Loucy (cell line): ENCODE data around the gene CRHR2.

Source experiments
- EZH2phosphoT487 ChIP-seq: fragments of 200-600 bp; IDR thresholded peaks from 2 replicates; pipeline ENCODE4 v1.6.1; 2018; ENCODE audit warnings: antibody characterized with exemption, mild to moderate bottlenecking, moderate library complexity, borderline replicate concordance
- TF ChIP-seq, protein P1 (sequence below): fragments of 200-600 bp; sonication (generic); conservative IDR thresholded peaks from 2 replicates; pipeline ENCODE4 v1.5.1; 2014; ENCODE audit warnings: mild to moderate bottlenecking, antibody characterized with exemption, low read length

DNA sequence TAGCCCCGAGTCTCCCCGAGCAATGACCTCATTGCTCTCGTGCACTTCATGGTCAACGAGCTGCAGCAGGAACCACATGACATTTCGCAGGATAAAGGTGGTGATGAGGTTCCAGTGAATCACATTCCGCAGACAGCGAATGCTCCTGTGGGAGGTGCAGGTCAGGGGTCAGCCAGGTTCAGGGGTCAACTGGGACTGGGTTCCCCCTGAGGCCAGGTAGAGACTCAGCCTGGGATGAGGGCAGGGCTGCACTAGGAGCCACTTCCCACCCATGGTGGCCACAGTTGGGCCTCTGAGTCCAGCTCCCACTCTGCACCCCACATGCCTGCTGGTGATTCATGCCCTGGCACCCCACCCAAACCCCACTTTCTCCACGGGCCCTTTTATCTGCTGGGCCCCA lies 17.2 kb downstream of the CRHR2 start:
- TF ChIP-seq, protein P1, sequence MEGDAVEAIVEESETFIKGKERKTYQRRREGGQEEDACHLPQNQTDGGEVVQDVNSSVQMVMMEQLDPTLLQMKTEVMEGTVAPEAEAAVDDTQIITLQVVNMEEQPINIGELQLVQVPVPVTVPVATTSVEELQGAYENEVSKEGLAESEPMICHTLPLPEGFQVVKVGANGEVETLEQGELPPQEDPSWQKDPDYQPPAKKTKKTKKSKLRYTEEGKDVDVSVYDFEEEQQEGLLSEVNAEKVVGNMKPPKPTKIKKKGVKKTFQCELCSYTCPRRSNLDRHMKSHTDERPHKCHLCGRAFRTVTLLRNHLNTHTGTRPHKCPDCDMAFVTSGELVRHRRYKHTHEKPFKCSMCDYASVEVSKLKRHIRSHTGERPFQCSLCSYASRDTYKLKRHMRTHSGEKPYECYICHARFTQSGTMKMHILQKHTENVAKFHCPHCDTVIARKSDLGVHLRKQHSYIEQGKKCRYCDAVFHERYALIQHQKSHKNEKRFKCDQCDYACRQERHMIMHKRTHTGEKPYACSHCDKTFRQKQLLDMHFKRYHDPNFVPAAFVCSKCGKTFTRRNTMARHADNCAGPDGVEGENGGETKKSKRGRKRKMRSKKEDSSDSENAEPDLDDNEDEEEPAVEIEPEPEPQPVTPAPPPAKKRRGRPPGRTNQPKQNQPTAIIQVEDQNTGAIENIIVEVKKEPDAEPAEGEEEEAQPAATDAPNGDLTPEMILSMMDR = no peak
- TF ChIP-seq EZH2phosphoT487 = no peak
